ENCODE results near the gene ALDH3B1.

The ALDH3B1 gene

GRCh38 chr11:67999201-67999629, 10.9 kb upstream of the ALDH3B1 start:
- no peak for TF ChIP-seq CTCF (IDR thresholded peaks at IDR 0.05; ENCODE audit: low read depth, low read length)
- DNase-seq (ENCODE audit: low read depth in 2 of 2): no peak
- no peak overlapping the region for H3K4me3 ChIP-seq (replicated peaks in 1 of 2; ENCODE audit: low read depth in 2 of 2, low read length in 2 of 2)

- no peak for TF ChIP-seq CTCF (IDR thresholded peaks at IDR 0.05; ENCODE audit: low read depth, low read length)
- H3K4me3 ChIP-seq (replicated peaks in 1 of 2; ENCODE audit: low read depth in 2 of 2, low read length in 2 of 2): no peak overlapping the region
- DNase-seq (ENCODE audit: low read depth in 2 of 2): no peak
These were observed 10.4 kb upstream of the ALDH3B1 start for GRCh38 chr11:67999704-68000103.

- DNase-seq (ENCODE audit: low read depth in 2 of 2): no peak
- H3K4me3 ChIP-seq (replicated peaks in 1 of 2; ENCODE audit: low read depth in 2 of 2, low read length in 2 of 2): no peak overlapping the region
- TF ChIP-seq CTCF (IDR thresholded peaks at IDR 0.05; ENCODE audit: low read depth, low read length): no peak
These were observed 7.6 kb upstream of the ALDH3B1 start for GRCh38 chr11:68002575-68002937.

GRCh38 chr11:68002938-68003845, 6.9 kb upstream of the ALDH3B1 start:
- DNase-seq (ENCODE audit: low read depth in 2 of 2): no peak
- no peak for TF ChIP-seq CTCF (IDR thresholded peaks at IDR 0.05; ENCODE audit: low read depth, low read length)
- H3K4me3 ChIP-seq (replicated peaks in 1 of 2; ENCODE audit: low read depth in 2 of 2, low read length in 2 of 2): peak overlapping the region; percentile 64

GRCh38 chr11:68003846-68004550, 6.1 kb upstream of the ALDH3B1 start, which contains the start of gene UNC93B1:
Gene UNC93B1, minus strand, starts transcription at chr11:68004097. Its CDS starts 54 bp downstream, at chr11:68004043.
- TF ChIP-seq CTCF (IDR thresholded peaks at IDR 0.05; ENCODE audit: low read depth, low read length): no peak

DNA sequence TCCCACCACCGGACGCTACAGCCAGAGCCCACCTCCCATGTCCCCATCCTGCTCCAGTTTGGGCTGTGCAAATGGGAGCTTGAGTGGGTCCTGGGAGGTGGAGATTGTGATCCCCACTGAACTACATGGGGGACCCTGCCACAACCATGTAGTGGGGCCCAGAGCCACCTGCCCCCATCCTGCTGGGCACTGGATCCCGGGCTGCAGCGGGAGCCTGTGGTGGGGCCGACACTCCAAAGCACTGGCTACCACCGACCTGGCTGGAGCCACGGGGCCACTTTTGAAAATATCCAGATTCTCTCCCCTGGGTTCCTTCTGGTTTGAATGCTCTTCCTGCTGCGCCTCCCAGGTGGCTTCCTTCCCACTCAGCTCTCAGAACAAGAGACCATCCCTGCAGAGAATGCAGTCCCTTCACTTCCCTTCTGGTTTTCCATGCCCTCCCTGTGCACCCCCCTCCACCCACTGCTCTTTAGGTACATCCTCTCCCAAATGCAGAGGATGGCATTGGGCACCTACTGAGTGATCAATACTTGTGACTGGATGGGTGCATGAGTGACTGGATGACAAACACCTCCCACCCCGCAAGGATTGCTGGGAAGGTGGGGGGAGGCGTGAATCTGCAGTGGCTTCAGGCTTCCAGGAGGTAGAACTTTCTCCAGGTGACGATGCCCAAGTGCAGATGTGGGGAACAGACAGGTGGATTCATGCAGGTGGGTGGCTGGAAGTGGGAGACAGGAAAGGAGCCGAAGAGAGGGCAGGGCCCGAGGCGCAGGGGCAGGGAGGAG, 5.4 kb upstream of the ALDH3B1 start:
- TF ChIP-seq CTCF (IDR thresholded peaks at IDR 0.05; ENCODE audit: low read depth, low read length): no peak
- DNase-seq (ENCODE audit: low read depth in 2 of 2): no peak
- peak overlapping the region; percentile 64 for H3K4me3 ChIP-seq (replicated peaks in 1 of 2; ENCODE audit: low read depth in 2 of 2, low read length in 2 of 2)

More at GRCh38 chr11:68003846-68004550, 6.1 kb upstream of the ALDH3B1 start, which contains the start of gene UNC93B1:
- H3K4me3 ChIP-seq (replicated peaks in 1 of 2; ENCODE audit: low read depth in 2 of 2, low read length in 2 of 2): peak within 1 kb of the TSS; percentile 64
- peak; percentile 81 to 88 for DNase-seq (ENCODE audit: low read depth in 2 of 2)

Measured in cardiac fibroblast (primary cell).